Measurements from ENCODE around the gene CRTC3. TPM values are rescaled to one million over a fixed set of nuclear protein-coding genes. Genes with fewer than 3 reads are reported as not detected.
"Not testable (repeated sequence)": the region's sequence is repeated elsewhere in the genome, so short reads cannot be mapped to it uniquely, and the experiment has no call there.

CRTC3 gene
- total RNA-seq, 2 experiments from 2014 or later = 5.6 to 14.7 TPM

GRCh38 chr15:90519688-90520087 lies 10.0 kb upstream of the CRTC3 start:
- no TSS peak for BruUV-seq (replicated peaks)
- Histone ChIP-seq H3K4me3 (ENCODE audit: low read depth, low read length, poor library complexity, severe bottlenecking) (no peak overlapping the region), H2AFZ (ENCODE audit: low read length) (no peak overlapping the region), H3K79me2 (ENCODE audit: insufficient read depth, low read depth, low read length) (no peaks in the 10 kb centered on the region), H4K20me1 (ENCODE audit: insufficient read depth, low read length) (no peaks in the 10 kb centered on the region), H3K4me1 (ENCODE audit: insufficient read depth, low read length, poor library complexity, severe bottlenecking) (no peaks in the 10 kb centered on the region), H3K9me3 (ENCODE audit: low read length) (no peaks in the 10 kb centered on the region), H3K27ac (ENCODE audit: low read depth, low read length, poor library complexity, severe bottlenecking) (no peak overlapping the region), H3K9me2 (ENCODE audit: insufficient read depth, low read length) (no peaks in the 10 kb centered on the region), H3K36me3 (ENCODE audit: insufficient read depth, low read length) (no peaks in the 10 kb centered on the region), H3K4me2 (ENCODE audit: low read length) (no peak overlapping the region)
- CTCF ChIA-PET (ENCODE audit: unreplicated experiment) = interaction anchor here (1.5 kb wide), 1 partner anchor 11 kb away, joined by 5 read pairs; no protein-coding TSS in a partner anchor
- TF ChIP-seq EZH2phosphoT487 (IDR thresholded peaks at IDR 0.05; ENCODE audit: borderline replicate concordance, low read depth, low read length) = no peak
- TF ChIP-seq, protein P1, sequence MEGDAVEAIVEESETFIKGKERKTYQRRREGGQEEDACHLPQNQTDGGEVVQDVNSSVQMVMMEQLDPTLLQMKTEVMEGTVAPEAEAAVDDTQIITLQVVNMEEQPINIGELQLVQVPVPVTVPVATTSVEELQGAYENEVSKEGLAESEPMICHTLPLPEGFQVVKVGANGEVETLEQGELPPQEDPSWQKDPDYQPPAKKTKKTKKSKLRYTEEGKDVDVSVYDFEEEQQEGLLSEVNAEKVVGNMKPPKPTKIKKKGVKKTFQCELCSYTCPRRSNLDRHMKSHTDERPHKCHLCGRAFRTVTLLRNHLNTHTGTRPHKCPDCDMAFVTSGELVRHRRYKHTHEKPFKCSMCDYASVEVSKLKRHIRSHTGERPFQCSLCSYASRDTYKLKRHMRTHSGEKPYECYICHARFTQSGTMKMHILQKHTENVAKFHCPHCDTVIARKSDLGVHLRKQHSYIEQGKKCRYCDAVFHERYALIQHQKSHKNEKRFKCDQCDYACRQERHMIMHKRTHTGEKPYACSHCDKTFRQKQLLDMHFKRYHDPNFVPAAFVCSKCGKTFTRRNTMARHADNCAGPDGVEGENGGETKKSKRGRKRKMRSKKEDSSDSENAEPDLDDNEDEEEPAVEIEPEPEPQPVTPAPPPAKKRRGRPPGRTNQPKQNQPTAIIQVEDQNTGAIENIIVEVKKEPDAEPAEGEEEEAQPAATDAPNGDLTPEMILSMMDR (conservative IDR thresholded peaks at IDR 0.05; ENCODE audit: low read length) = no peak
- DNase-seq (ENCODE audit: low spot score) = no peak
- intact Hi-C loops (cut with micrococcal nuclease; ENCODE audit: unreplicated experiment) = no loop called here
- POLR2A ChIA-PET = interaction anchor here (0.6 to 1.4 kb wide), 2 partner anchors 46 to 698 kb away, joined by 3 read pairs; no protein-coding TSS in a partner anchor

DNA sequence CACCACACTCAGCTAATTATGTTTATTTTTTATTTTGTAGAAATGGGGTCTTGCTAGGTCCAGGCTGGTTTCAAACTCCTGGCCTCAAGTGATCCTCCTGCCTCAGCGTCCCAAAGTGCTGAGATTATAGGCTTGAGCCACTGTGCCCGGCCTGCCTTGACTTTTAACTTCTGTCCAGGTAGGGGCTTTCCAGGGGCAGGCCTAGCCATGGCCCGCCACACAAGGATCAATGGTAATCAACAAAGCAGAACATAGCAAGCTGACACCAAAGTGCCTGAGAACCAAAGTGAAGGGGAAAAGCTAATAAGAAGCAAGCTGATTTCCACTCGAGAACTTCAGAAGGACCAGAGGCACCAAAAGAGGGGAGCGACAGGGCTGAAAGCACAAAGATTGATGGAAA lies 9.4 kb upstream of the CRTC3 start:
- H2AFZ ChIP-seq (ENCODE audit: low read length) = no peak overlapping the region
- no peaks in the 10 kb centered on the region for H3K79me2 ChIP-seq (ENCODE audit: insufficient read depth, low read depth, low read length)
- no peaks in the 10 kb centered on the region for H3K4me1 ChIP-seq (ENCODE audit: insufficient read depth, low read length, poor library complexity, severe bottlenecking)
- intact Hi-C loops (cut with micrococcal nuclease; ENCODE audit: unreplicated experiment) = no loop called here
- no peak overlapping the region for H3K4me2 ChIP-seq (ENCODE audit: low read length)
- no TSS peak for BruUV-seq (replicated peaks)
- no peak for TF ChIP-seq EZH2phosphoT487 (IDR thresholded peaks at IDR 0.05; ENCODE audit: borderline replicate concordance, low read depth, low read length)
- TF ChIP-seq, protein P1 (conservative IDR thresholded peaks at IDR 0.05; ENCODE audit: low read length) = no peak
- no peaks in the 10 kb centered on the region for H3K9me3 ChIP-seq (ENCODE audit: low read length)
- H3K27ac ChIP-seq (ENCODE audit: low read depth, low read length, poor library complexity, severe bottlenecking) = no peak overlapping the region
- no peak for DNase-seq (ENCODE audit: low spot score)
- ChIA-PET CTCF (ENCODE audit: unreplicated experiment) (no interaction called here), POLR2A (interaction anchor here (0.5 to 1.4 kb wide), 4 partner anchors 46 to 699 kb away, joined by 3 read pairs; partner anchors contain the start of gene ZNF774)
- no peaks in the 10 kb centered on the region for H4K20me1 ChIP-seq (ENCODE audit: insufficient read depth, low read length)
- no peaks in the 10 kb centered on the region for H3K9me2 ChIP-seq (ENCODE audit: insufficient read depth, low read length)
- H3K36me3 ChIP-seq (ENCODE audit: insufficient read depth, low read length) = no peaks in the 10 kb centered on the region
- H3K4me3 ChIP-seq (ENCODE audit: low read depth, low read length, poor library complexity, severe bottlenecking) = no peak overlapping the region

DNA sequence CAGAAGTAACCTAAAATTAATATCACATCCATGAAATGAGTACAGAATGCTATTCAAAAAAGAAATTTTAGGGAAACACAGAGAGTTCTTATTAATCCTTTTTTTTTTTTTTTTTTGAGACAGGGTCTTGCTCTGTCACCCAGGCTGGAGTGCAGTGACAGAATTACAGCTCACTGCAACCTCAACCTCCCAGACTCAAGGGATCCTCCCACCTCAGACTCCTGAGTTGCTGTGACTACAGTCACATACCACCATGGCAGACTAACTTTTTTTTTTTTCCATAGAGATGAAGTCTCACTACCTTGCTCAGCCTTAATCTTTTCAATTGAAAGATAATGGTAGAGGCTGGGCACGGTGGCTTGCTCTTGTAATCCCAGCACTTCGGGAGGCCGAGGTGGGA lies 6.3 kb upstream of the CRTC3 start:
- no peaks in the 10 kb centered on the region for H4K20me1 ChIP-seq (ENCODE audit: insufficient read depth, low read length)
- H3K79me2 ChIP-seq (ENCODE audit: insufficient read depth, low read depth, low read length) = no peaks in the 10 kb centered on the region
- H3K27ac ChIP-seq (ENCODE audit: low read depth, low read length, poor library complexity, severe bottlenecking) = no peak overlapping the region
- no peaks in the 10 kb centered on the region for H3K9me3 ChIP-seq (ENCODE audit: low read length)
- CTCF ChIA-PET (ENCODE audit: unreplicated experiment) = no interaction called here
- no peak for DNase-seq (ENCODE audit: low spot score)
- TF ChIP-seq EZH2phosphoT487 (IDR thresholded peaks at IDR 0.05; ENCODE audit: borderline replicate concordance, low read depth, low read length) = no peak
- BruUV-seq (replicated peaks) = no TSS peak
- no peak overlapping the region for H2AFZ ChIP-seq (ENCODE audit: low read length)
- H3K9me2 ChIP-seq (ENCODE audit: insufficient read depth, low read length) = no peaks in the 10 kb centered on the region
- H3K36me3 ChIP-seq (ENCODE audit: insufficient read depth, low read length) = no peaks in the 10 kb centered on the region
- POLR2A ChIA-PET = interaction anchor here (0.7 kb wide), 2 partner anchors 371 to 405 kb away, joined by 3 to 4 read pairs; no protein-coding TSS in a partner anchor
- no peak overlapping the region for H3K4me3 ChIP-seq (ENCODE audit: low read depth, low read length, poor library complexity, severe bottlenecking)
- intact Hi-C loops (cut with micrococcal nuclease; ENCODE audit: unreplicated experiment) = no loop called here
- H3K4me1 ChIP-seq (ENCODE audit: insufficient read depth, low read length, poor library complexity, severe bottlenecking) = no peaks in the 10 kb centered on the region
- no peak overlapping the region for H3K4me2 ChIP-seq (ENCODE audit: low read length)

DNA sequence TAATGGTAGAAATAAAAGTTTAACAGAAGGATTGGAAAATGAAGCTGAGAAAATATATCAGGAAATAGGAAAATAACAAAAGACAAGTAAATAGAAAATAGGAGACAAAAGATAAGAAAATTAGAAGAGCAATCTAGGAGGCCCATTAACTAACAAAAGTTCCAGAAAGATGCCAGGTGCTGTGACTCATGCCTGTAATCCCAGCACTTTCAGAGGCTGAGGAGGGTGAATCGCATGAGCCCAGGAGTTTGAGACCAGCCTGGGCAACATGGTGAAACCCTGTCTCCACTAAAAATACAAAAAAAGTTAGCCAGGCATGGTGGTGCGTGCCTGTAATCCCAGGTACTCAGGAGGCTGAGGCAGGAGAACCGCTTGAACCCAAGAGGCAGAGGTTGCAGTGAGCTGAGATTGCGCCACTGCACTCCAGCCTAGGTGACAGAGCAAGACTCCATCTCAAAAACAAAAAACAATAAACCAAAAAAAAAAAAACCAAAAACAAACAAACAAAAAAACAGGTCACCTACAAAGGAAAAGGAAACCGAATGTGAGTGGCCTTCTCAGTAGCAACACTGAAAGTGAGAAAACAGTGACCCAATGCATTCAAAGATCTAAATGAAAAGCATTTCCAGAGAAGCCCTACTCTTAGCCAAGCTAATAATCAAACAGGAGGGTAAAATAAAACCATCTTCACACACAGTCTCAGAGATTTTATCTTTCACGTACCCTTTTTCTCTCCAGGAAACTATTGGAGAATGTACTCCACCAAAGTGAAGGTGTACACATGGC lies 5.5 kb upstream of the CRTC3 start:
- POLR2A ChIA-PET = interaction anchor here (0.6 to 1.6 kb wide), 3 partner anchors 10 to 1668 kb away, joined by 3 to 7 read pairs (median 4); no protein-coding TSS in a partner anchor
- BruUV-seq (replicated peaks); H3K27ac ChIP-seq (ENCODE audit: low read depth, low read length, poor library complexity, severe bottlenecking); H3K79me2 ChIP-seq (ENCODE audit: insufficient read depth, low read depth, low read length); H3K36me3 ChIP-seq (ENCODE audit: insufficient read depth, low read length); H3K9me3 ChIP-seq (ENCODE audit: low read length); H3K4me3 ChIP-seq (ENCODE audit: low read depth, low read length, poor library complexity, severe bottlenecking); intact Hi-C loops (cut with micrococcal nuclease; ENCODE audit: unreplicated experiment); H2AFZ ChIP-seq (ENCODE audit: low read length); H4K20me1 ChIP-seq (ENCODE audit: insufficient read depth, low read length); H3K4me1 ChIP-seq (ENCODE audit: insufficient read depth, low read length, poor library complexity, severe bottlenecking); CTCF ChIA-PET (ENCODE audit: unreplicated experiment); DNase-seq (ENCODE audit: low spot score); H3K9me2 ChIP-seq (ENCODE audit: insufficient read depth, low read length); H3K4me2 ChIP-seq (ENCODE audit: low read length): not testable (repeated sequence)

Data from OCI-LY7 (cell line).